Choroid plexus epithelial cell (primary cell): ENCODE measurements around the gene MRPL17.
A peak's percentile ranks its signal among the peaks of the same experiment; 100 is the strongest.
"Not testable (repeated sequence)": the region's sequence is repeated elsewhere in the genome, so short reads cannot be mapped to it uniquely, and the experiment has no call there.

Experiments
- DNase-seq: peaks from one replicate; pipeline ENCODE4 v3.0.0-alpha.2; 2010; ENCODE audit warnings: low read depth
- H3K4me3 ChIP-seq: 2 replicates; pipeline ENCODE4 v1.5.1; 2011; ENCODE audit warnings: low read depth, mild to moderate bottlenecking, control low read depth, low read length, moderate library complexity
- TF ChIP-seq, protein P1 (sequence below): conservative IDR thresholded peaks from 2 replicates; pipeline ENCODE4 v1.5.1; 2011; ENCODE audit warnings: low read depth, mild to moderate bottlenecking, control low read depth, inconsistent platforms, low read length, moderate library complexity

Gene MRPL17

DNA sequence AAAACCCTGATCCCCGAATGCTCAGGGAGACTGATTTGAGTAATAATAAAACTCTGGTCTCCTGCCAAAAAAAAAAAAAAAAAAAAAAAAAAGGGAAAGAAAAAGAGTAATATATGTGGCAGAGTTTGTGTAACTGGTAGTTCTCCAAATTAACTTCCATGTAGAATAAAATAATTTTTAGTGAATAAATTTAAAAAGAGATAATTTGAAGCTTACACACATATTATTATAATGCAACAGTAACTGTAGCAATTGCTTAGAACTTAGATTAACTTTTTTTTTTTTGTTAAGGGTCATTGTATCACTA lies 11.0 kb upstream of the MRPL17 start:
- TF ChIP-seq, protein P1, sequence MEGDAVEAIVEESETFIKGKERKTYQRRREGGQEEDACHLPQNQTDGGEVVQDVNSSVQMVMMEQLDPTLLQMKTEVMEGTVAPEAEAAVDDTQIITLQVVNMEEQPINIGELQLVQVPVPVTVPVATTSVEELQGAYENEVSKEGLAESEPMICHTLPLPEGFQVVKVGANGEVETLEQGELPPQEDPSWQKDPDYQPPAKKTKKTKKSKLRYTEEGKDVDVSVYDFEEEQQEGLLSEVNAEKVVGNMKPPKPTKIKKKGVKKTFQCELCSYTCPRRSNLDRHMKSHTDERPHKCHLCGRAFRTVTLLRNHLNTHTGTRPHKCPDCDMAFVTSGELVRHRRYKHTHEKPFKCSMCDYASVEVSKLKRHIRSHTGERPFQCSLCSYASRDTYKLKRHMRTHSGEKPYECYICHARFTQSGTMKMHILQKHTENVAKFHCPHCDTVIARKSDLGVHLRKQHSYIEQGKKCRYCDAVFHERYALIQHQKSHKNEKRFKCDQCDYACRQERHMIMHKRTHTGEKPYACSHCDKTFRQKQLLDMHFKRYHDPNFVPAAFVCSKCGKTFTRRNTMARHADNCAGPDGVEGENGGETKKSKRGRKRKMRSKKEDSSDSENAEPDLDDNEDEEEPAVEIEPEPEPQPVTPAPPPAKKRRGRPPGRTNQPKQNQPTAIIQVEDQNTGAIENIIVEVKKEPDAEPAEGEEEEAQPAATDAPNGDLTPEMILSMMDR, result no peak
- no peak for DNase-seq
- no peak overlapping the region for H3K4me3 ChIP-seq

DNA sequence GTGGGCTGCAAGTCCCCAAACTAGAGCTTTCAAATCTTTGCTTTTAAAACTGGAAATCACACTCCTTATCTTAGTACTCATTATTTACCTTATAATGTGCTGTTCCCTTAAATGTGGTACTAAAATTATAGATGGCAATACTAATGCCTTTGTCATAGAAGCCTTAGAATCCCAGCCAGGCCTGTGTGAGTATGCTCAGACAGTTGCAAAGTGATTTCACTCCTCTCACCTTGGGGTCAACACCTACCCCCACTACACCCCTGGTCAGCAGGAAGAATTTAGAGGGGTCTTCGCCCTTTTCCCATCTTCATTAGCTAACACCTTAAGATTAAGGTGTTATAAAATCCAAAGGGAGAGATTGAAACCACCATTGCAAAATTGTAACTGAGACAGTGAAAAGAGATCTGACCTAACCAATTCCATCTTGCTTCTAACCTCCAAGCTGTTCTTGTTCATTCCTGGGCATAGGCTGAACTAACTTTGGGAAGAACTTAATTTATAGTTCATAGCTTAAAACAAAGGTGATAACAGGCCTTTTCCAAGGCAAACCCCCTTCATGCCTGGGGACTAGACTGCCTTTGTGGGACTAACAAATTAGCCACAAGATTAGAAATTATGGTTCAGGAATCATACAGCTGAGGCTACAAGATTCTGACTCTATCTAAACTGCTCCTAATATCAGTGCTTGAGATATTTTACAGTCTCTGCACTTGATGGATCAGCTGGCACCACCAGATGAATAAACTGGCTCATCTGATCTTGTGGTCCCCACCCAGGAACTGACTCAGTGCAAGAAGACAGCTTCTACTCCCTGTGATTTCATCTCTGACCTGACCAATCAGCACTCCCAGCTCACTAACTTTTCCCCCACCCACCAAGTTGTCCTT lies 10.4 kb upstream of the MRPL17 start:
- DNase-seq, result peak; percentile 95
- TF ChIP-seq, protein P1, result no peak
- no peak overlapping the region for H3K4me3 ChIP-seq

DNA sequence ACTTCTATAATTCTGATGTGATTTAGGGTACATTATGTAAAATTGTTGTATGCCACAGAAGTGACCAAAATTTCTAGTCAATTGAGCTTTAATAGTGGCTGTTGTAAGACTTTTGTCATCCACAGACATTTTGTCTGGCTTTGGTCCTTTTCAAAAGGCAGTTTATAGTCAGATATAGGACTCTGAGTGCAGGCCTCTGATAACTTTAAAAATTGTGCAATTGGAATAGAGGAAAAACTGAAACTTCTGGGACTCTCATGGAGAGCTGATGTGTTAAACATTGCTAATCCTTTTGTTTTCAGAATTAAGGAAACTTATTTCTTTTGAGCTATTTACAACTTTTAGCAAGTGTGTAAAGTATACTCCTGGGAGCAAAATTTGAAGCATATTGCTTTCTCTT lies 9.0 kb upstream of the MRPL17 start:
- DNase-seq, result no peak
- H3K4me3 ChIP-seq, result no peak overlapping the region
- TF ChIP-seq, protein P1, result no peak

DNA sequence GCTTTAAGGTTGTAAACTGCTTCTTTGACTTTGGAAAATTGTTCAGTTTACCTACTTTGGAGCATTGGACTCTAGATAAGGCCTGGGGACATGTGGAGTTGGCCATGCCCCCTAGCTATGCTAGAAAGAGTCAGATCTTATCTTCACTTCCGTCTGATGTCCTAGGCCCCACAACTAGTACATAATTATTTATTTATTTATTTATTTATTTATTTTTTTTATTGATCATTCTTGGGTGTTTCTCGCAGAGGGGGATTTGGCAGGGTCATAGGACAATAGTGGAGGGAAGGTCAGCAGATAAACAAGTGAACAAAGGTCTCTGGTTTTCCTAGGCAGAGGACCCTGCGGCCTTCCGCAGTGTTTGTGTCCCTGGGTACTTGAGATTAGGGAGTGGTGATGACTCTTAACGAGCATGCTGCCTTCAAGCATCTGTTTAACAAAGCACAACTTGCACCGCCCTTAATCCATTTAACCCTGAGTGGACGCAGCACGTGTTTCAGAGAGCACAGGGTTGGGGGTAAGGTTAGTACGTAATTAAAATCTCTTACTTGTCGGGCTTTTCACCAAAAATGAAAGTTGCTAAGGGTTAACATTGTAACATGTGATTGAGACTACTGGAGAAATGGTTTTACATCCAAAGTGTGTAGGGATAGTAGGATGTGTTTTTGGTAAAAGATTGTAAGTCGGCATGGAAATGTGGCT lies 7.4 kb upstream of the MRPL17 start:
- not testable (repeated sequence) for DNase-seq, H3K4me3 ChIP-seq

DNA sequence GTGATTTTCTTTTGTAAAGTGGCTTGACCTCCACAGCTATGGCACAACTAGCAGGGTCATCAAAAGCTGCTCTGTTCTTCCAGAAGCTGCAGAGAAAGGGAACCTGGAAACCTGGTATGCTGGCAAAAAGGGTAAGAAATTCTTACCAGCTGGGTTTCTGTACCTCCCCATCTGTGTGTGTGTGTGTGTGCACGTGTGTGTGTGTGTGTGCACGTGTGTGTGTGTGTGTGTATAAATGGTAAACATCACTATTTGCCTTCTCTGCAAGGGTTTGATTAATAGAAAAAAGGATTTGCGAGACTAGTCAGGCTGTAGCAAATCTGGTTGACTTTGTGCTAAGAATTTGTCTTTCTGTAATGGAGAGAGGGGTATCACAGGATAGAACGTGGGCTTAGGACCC lies 4.7 kb upstream of the MRPL17 start:
- DNase-seq, result no peak
- TF ChIP-seq, protein P1, result no peak
- H3K4me3 ChIP-seq, result no peak overlapping the region

DNA sequence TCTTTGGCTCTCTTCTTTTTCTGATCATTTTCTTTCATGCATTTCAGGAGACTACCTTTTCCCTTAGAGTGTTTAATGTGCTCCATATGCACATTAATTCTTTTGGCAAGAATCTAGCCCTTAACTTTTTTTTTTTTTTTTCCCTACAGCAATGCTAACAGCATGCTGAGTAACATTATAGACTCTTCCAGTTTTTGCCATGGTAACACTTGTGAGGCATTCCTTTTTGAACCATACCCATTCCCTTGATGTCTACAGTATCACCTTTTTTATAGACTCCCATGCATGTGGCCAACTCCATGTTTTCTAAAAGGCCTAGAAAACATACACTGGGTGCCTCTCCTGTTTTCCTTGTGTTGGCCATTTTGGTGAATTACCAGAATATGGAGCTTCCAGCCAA lies 2.9 kb upstream of the MRPL17 start:
- no peak for DNase-seq
- H3K4me3 ChIP-seq, result no peak overlapping the region
- TF ChIP-seq, protein P1, result no peak

DNA sequence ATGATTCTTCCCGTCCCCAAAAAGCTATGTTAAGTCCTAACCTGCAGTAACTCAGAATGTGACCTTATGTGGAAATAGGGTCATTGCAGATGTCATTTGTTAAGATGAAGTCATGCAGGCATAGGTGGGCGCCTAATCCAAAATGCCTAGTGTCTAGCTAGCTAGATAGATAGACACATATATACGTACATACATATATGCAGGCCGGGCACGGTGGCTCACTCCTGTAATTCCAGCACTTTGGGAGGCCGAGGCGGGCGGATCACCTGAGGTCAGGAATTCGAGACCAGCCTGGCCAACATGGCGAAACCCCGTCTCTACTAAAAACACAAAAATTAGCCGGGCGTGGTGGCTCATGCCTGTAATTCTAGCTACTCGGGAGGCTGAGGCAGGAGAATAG lies 928 bp upstream of the MRPL17 start:
- not testable (repeated sequence) for H3K4me3 ChIP-seq
- DNase-seq, result peak; percentile 6

DNA sequence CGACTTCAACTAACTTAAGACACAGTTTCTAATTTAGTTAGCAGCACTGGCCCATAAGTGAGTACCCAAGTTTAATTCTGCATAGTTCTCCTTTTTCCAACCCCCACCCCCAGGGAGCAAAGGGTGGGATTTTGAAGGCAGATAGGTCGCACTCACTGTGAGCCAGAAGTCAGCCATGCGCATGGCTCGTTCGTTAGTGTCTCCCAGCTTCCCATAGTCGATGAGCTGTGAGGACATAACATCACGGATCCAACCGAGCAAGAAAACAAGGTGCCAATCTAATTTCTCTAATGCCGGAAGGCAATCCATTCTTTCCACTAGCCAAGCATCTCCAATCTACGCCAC lies 577 bp downstream of the MRPL17 start:
- peak overlapping the region; percentile 99 for H3K4me3 ChIP-seq
- TF ChIP-seq, protein P1, result no peak
- DNase-seq, result no peak
